GM12891 (cell line): Measurements from ENCODE around the gene RBSN.

Source experiments
- POLR2A ChIP-seq: IDR thresholded peaks from 2 replicates; pipeline ENCODE4 v1.6.1; 2011; ENCODE audit warnings: low read depth, low read length, control low read depth
- POLR2AphosphoS5 ChIP-seq: IDR thresholded peaks from 2 replicates; pipeline ENCODE4 v1.6.1; 2011; ENCODE audit warnings: low read depth, low read length, control low read depth

- TF ChIP-seq POLR2AphosphoS5 (no peak), POLR2A (no peak)
These were observed 9.7 kb downstream of the RBSN start for GRCh38 chr3:15089201-15089600.
